HepG2 (cell line): Measurements from ENCODE around the gene HOXD8. TPM values are rescaled to one million over a fixed set of nuclear protein-coding genes. Genes with fewer than 3 reads are reported as not detected.

ENCODE experiments used
- DZIP1 ChIP-seq: sonication (generic); formaldehyde crosslinking; IDR thresholded peaks from 2 replicates; pipeline ENCODE4 v1.5.0; 2020; ENCODE audit warnings: mild to moderate bottlenecking, missing genetic modification reagents
- GFI1 ChIP-seq: sonication (generic); formaldehyde crosslinking; IDR thresholded peaks from 2 replicates; pipeline ENCODE4 v1.5.0; 2020; ENCODE audit warnings: missing genetic modification reagents, mild to moderate bottlenecking, borderline replicate concordance
- TFDP2 ChIP-seq: sonication (generic); formaldehyde crosslinking; IDR thresholded peaks from 2 replicates; pipeline ENCODE4 v1.4.0; 2020; ENCODE audit warnings: missing genetic modification reagents
- ZBTB49 ChIP-seq: sonication (generic); formaldehyde crosslinking; IDR thresholded peaks from 2 replicates; pipeline ENCODE4 v1.4.0; 2020; ENCODE audit warnings: missing genetic modification reagents, borderline replicate concordance
- polyA plus RNA-seq, 8 experiments: library from polyadenylated mRNA; depleted of rRNA in 3 of 8; stranded (reverse) in 7 of 8; unstranded in 1 of 8; fragments of >200 nt; fragmentation: Illumina TruSeq in 4 of 8; extraction: Trizol in 4 of 8; gene quantifications; 2 replicates each; pipeline versions ENCODE4 v1.2.1 to v1.2.3, GENCODE V29; 2011 to 2016; ENCODE audit warnings: low read depth in 4 of 8, missing spikeins in 1 of 8, mixed read lengths in 1 of 8; ENCODE audit not compliant: insufficient read depth in 1 of 8
- total RNA-seq, 5 experiments: library from RNA; depleted of rRNA; stranded (reverse); fragments of >200 nt; fragmentation: Illumina TruSeq; extraction: Trizol; gene quantifications; 2 replicates each; pipeline ENCODE4 v1.2.3, GENCODE V29; 2016; ENCODE audit warnings: low read depth in 1 of 5

HOXD8 gene
- total and polyA plus RNA-seq, 2 of the 13 experiments (the other 11 are each of a cell fraction or from before 2014, with no cell fraction given), result not detected

GRCh38 chr2:176159663-176160250 lies 30.3 kb downstream of the HOXD8 start (continued):
- TF ChIP-seq ZBTB49 (no peak), GFI1 (CRISPR knock-in tag) (no peak), TFDP2 (CRISPR knock-in tag) (0 out of 2 replicates have a peak, but pooled peaks have one; percentile 20), DZIP1 (CRISPR knock-in tag) (0 out of 2 replicates have a peak, but pooled peaks have one; percentile 74)
